GM19463 (cell line): ENCODE data around the gene YWHAQ.
"Not testable (repeated sequence)": the region's sequence is repeated elsewhere in the genome, so short reads cannot be mapped to it uniquely, and the experiment has no call there.

Source experiments
- ATAC-seq: cut with Tn5 transposase; IDR thresholded peaks from one replicate; pipeline ENCODE4 v1.9.1; 2021; ENCODE audit warnings: mild to moderate bottlenecking, moderate library complexity; ENCODE audit not compliant: unreplicated experiment

The YWHAQ gene

GRCh38 chr2:9631878-9632700 lies 1.3 kb upstream of the YWHAQ start:
- no peak for ATAC-seq

- ATAC-seq = no peak
These were observed 689 bp upstream of the YWHAQ start for GRCh38 chr2:9631553-9631819.

GRCh38 chr2:9630117-9630735 lies 571 bp downstream of the YWHAQ start:
- peak; percentile 43 for ATAC-seq

GRCh38 chr2:9629222-9630116 lies 1.3 kb downstream of the YWHAQ start:
- no peak for ATAC-seq

GRCh38 chr2:9627310-9627709 lies 3.5 kb downstream of the YWHAQ start:
- no peak for ATAC-seq

- no peak for ATAC-seq
These were observed 7.6 kb downstream of the YWHAQ start for GRCh38 chr2:9623151-9623550.

- ATAC-seq = not testable (repeated sequence)
These were observed 9.1 kb downstream of the YWHAQ start for GRCh38 chr2:9621655-9622054.

GRCh38 chr2:9618410-9618809 lies 12.4 kb downstream of the YWHAQ start:
- ATAC-seq = no peak

- no peak for ATAC-seq
These were observed 13.0 kb downstream of the YWHAQ start for GRCh38 chr2:9617749-9618148.

- no peak for ATAC-seq
These were observed 13.5 kb downstream of the YWHAQ start for GRCh38 chr2:9617296-9617695.

GRCh38 chr2:9614562-9614961 lies 16.2 kb downstream of the YWHAQ start:
- ATAC-seq = no peak

- ATAC-seq = no peak
These were observed 17.5 kb downstream of the YWHAQ start for GRCh38 chr2:9613291-9613690.

- ATAC-seq = not testable (repeated sequence)
These were observed 19.3 kb downstream of the YWHAQ start for GRCh38 chr2:9611549-9611912.

GRCh38 chr2:9610781-9611548 lies 19.8 kb downstream of the YWHAQ start:
- ATAC-seq = no peak

- not testable (repeated sequence) for ATAC-seq
These were observed 22.3 kb downstream of the YWHAQ start for GRCh38 chr2:9608491-9608890.

GRCh38 chr2:9602412-9602811 lies 28.4 kb downstream of the YWHAQ start:
- ATAC-seq = no peak

- ATAC-seq = no peak
These were observed 29.4 kb downstream of the YWHAQ start for GRCh38 chr2:9601397-9601796.

- no peak for ATAC-seq
These were observed 31.4 kb downstream of the YWHAQ start for GRCh38 chr2:9599430-9599829.

- ATAC-seq = no peak
These were observed 34.0 kb downstream of the YWHAQ start for GRCh38 chr2:9596621-9597311.

- no peak for ATAC-seq
These were observed 35.1 kb downstream of the YWHAQ start for GRCh38 chr2:9595746-9596145.
